MCF 10A (cell line): ENCODE data around the gene SPIRE1. TPM values are rescaled to one million over a fixed set of nuclear protein-coding genes. Genes with fewer than 3 reads are reported as not detected.

Experiments
- Bru-seq: library from RNA; stranded (reverse); fragments of 400-500 nt; gene quantifications from one replicate; lab custom pipeline; 2021; lab: Mats Ljungman, UMichigan
- BruChase-seq, 2 experiments: library from RNA; stranded (reverse); fragments of 400-500 nt; gene quantifications; one replicate each; lab custom pipeline; 2021; lab: Mats Ljungman, UMichigan
- BruUV-seq: library from RNA; stranded (reverse); fragments of 400-500 nt; replicated peaks from 2 replicates; lab custom pipeline; 2021; lab: Mats Ljungman, UMichigan
- CTCF ChIA-PET: fragments of 300-600 bp; sonication (Branson Sonifier 250); formaldehyde crosslinking; extraction: SDS; loops from one replicate; lab custom pipeline; 2021; ENCODE audit warnings: antibody characterized with exemption, inconsistent platforms; lab: Yijun Ruan, JAX
- POLR2A ChIA-PET: fragments of 300-600, 350-650 bp; sonication (Branson Sonifier 250); formaldehyde crosslinking; extraction: SDS; loops from one replicate; lab custom pipeline; 2020; ENCODE audit warnings: antibody characterized with exemption, inconsistent platforms; lab: Yijun Ruan, JAX
- DNase-seq: peaks from one replicate; pipeline ENCODE4 v3.0.0-alpha.2; 2018; ENCODE audit not compliant: unreplicated experiment
- H3K27ac Mint-ChIP-seq: one replicate; pipeline ENCODE4 v1.8.0; 2022; ENCODE audit warnings: mild to moderate bottlenecking, low read depth, mixed read lengths; ENCODE audit not compliant: unreplicated experiment
- H3K27me3 Mint-ChIP-seq: one replicate; pipeline ENCODE4 v1.8.0; 2022; ENCODE audit warnings: mixed read lengths; ENCODE audit not compliant: insufficient read depth, unreplicated experiment
- H3K36me3 Mint-ChIP-seq: one replicate; pipeline ENCODE4 v1.8.0; 2022; ENCODE audit warnings: mild to moderate bottlenecking, moderate library complexity, mixed read lengths; ENCODE audit not compliant: insufficient read depth, unreplicated experiment
- H3K4me1 Mint-ChIP-seq: one replicate; pipeline ENCODE4 v1.8.0; 2022; ENCODE audit warnings: mixed read lengths; ENCODE audit not compliant: insufficient read depth, unreplicated experiment
- H3K4me3 Mint-ChIP-seq: one replicate; pipeline ENCODE4 v1.8.0; 2022; ENCODE audit warnings: mild to moderate bottlenecking, moderate library complexity, mixed read lengths; ENCODE audit not compliant: unreplicated experiment
- H3K9me3 Mint-ChIP-seq: one replicate; pipeline ENCODE4 v1.8.0; 2022; ENCODE audit warnings: mixed read lengths; ENCODE audit not compliant: unreplicated experiment
- CTCF ChIP-seq: fragments of 200-600 bp; IDR thresholded peaks from one replicate; pipeline ENCODE4 v1.8.0; 2022; ENCODE audit warnings: antibody characterized with exemption, mild to moderate bottlenecking; ENCODE audit not compliant: unreplicated experiment
- intact Hi-C: fragments of 100-400 bp; cut with micrococcal nuclease; formaldehyde crosslinking; loops from 2 replicates; pipeline ENCODE4 v1.14.1; 2022
- long read RNA-seq: library from polyadenylated mRNA; stranded (forward); transcript quantifications from one replicate; pipeline ENCODE4 v2.0.0, GENCODE V29; 2022
- total RNA-seq: library from RNA; stranded (reverse); gene quantifications from 2 replicates; pipeline ENCODE4 v1.2.3, GENCODE V29; 2022

Gene SPIRE1
- total RNA-seq (64.8 and 78.2 TPM in 2 replicates), Bru-seq, nascent RNA (percentile 92 among the genes with signal in this experiment), BruChase-seq, experiment 1, labeled RNA remaining after a 6-hour chase (percentile 83 among the genes with signal in this experiment), BruChase-seq, experiment 2, labeled RNA remaining after a 2-hour chase (percentile 85 among the genes with signal in this experiment)
- long read RNA-seq, full-length matches to known transcripts, result 76 of 133 reads
- long read RNA-seq, partial matches to known transcripts, result 13 of 133 reads
- long read RNA-seq, other reads (novel, unspliced or antisense), result 44 of 133 reads

- Mint-ChIP-seq H3K27me3 (no peaks in the 10 kb centered on the region), H3K4me3 (peak within 1 kb of the TSS; percentile 86), H3K4me1 (peaks cover 31% of the 10 kb centered on the region), H3K9me3 (no peaks in the 10 kb centered on the region), H3K27ac (peak within 1 kb of the TSS; percentile 81), H3K36me3 (peaks cover 8% of the 10 kb centered on the region)
- peak; percentile 68 for DNase-seq
- CTCF ChIA-PET, result interaction anchor here (0.6 to 6.5 kb wide), 3 partner anchors 201 to 355 kb away, joined by 3 to 127 read pairs (median 3); no protein-coding TSS in a partner anchor
- BruUV-seq, result no TSS peak
- POLR2A ChIA-PET, result interaction anchor here (0.6 to 4.0 kb wide), 19 partner anchors 14 to 282 kb away, joined by 3 to 29 read pairs (median 4); partner anchors contain the start of genes AFG3L2, CEP76, PRELID3A and PSMG2
- TF ChIP-seq CTCF, result no peak
- intact Hi-C loops, result loop anchor here (2.0 to 5.0 kb wide), 4 partner anchors 51 to 206 kb away; no protein-coding TSS in a partner anchor
These were observed at the start of gene SPIRE1 for GRCh38 chr18:12657684-12658425. SPIRE1 (minus strand) TSS chr18:12658107; CDS start chr18:12657866, 241 bp downstream.

GRCh38 chr18:12703664-12704063 lies 45.8 kb upstream of the SPIRE1 start:
- Mint-ChIP-seq H3K9me3 (no peaks in the 10 kb centered on the region), H3K4me3 (peak overlapping the region; percentile 100), H3K27me3 (no peaks in the 10 kb centered on the region), H3K27ac (peak overlapping the region; percentile 100), H3K4me1 (peaks cover 41% of the 10 kb centered on the region), H3K36me3 (peaks cover 20% of the 10 kb centered on the region)
- no peak for TF ChIP-seq CTCF
- intact Hi-C loops, result no loop called here
- no peak for DNase-seq
- BruUV-seq, result TSS peak; percentile 69
- CTCF ChIA-PET, result interaction anchor here (0.6 to 0.7 kb wide), 2 partner anchors 121 to 225 kb away, joined by 3 to 5 read pairs; no protein-coding TSS in a partner anchor
- POLR2A ChIA-PET, result interaction anchor here (0.7 to 3.0 kb wide), 17 partner anchors 10 to 327 kb away, joined by 3 to 20 read pairs (median 5); partner anchors contain the start of genes AFG3L2, CEP192 and PTPN2

GRCh38 chr18:12703096-12703567 lies 45.2 kb upstream of the SPIRE1 start:
- H3K27ac Mint-ChIP-seq, result peak overlapping the region; percentile 100
- CTCF ChIA-PET, result interaction anchor here (0.6 to 1.3 kb wide), 3 partner anchors 22 to 187 kb away, joined by 3 to 5 read pairs (median 3); no protein-coding TSS in a partner anchor
- H3K9me3 Mint-ChIP-seq, result no peaks in the 10 kb centered on the region
- POLR2A ChIA-PET, result interaction anchor here (0.7 to 3.0 kb wide), 26 partner anchors 9 to 326 kb away, joined by 3 to 20 read pairs (median 4); partner anchors contain the start of genes AFG3L2, CEP192, PTPN2 and SEH1L
- no TSS peak for BruUV-seq
- peaks cover 20% of the 10 kb centered on the region for H3K36me3 Mint-ChIP-seq
- no peaks in the 10 kb centered on the region for H3K27me3 Mint-ChIP-seq
- peak overlapping the region; percentile 100 for H3K4me3 Mint-ChIP-seq
- TF ChIP-seq CTCF, result no peak
- intact Hi-C loops, result no loop called here
- H3K4me1 Mint-ChIP-seq, result peaks cover 45% of the 10 kb centered on the region
- no peak for DNase-seq
